Astrocyte of the spinal cord (primary cell): ENCODE measurements around the gene RERE.

Experiments
- DNase-seq: peaks from one replicate; pipeline ENCODE4 v3.0.0; 2011; ENCODE audit warnings: low read depth, low spot score
- H3K4me3 ChIP-seq: 2 replicates; pipeline ENCODE4 v1.5.1; 2011; ENCODE audit warnings: low read depth, mild to moderate bottlenecking, low read length, moderate library complexity
- in situ Hi-C: cut with HindIII; loops from 2 replicates; pipeline ENCODE4 v1.10.0; 2017; ENCODE audit warnings: low sequenced_read_pairs
- TF ChIP-seq, protein P1 (sequence below): IDR thresholded peaks from 2 replicates; pipeline ENCODE4 v1.5.1; 2012; ENCODE audit warnings: low read depth, mild to moderate bottlenecking, low read length, inconsistent platforms

The RERE gene

DNA sequence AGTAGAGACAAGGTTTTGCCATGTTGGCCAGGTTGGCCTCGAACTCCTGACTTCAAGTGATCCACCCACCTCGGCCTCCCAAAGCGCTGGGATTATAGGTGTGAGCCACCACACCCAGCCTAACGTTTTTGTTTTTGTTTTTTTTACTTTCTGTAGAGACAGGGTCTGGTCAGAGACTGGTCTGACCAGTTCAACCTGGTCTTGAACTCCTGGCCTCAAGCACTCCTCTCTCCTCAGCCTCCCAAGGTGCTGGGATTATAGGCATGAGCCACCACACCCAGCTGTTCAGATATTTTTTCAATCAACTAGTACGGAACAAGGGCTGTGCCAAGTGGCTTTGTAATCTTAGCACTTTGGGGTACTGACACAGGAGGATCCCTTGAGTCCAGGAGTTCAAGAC, 209.5 kb downstream of the RERE start:
- TF ChIP-seq, protein P1, sequence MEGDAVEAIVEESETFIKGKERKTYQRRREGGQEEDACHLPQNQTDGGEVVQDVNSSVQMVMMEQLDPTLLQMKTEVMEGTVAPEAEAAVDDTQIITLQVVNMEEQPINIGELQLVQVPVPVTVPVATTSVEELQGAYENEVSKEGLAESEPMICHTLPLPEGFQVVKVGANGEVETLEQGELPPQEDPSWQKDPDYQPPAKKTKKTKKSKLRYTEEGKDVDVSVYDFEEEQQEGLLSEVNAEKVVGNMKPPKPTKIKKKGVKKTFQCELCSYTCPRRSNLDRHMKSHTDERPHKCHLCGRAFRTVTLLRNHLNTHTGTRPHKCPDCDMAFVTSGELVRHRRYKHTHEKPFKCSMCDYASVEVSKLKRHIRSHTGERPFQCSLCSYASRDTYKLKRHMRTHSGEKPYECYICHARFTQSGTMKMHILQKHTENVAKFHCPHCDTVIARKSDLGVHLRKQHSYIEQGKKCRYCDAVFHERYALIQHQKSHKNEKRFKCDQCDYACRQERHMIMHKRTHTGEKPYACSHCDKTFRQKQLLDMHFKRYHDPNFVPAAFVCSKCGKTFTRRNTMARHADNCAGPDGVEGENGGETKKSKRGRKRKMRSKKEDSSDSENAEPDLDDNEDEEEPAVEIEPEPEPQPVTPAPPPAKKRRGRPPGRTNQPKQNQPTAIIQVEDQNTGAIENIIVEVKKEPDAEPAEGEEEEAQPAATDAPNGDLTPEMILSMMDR = no peak
- in situ Hi-C loops = no loop called here
- no peak overlapping the region for H3K4me3 ChIP-seq
- no peak for DNase-seq

DNA sequence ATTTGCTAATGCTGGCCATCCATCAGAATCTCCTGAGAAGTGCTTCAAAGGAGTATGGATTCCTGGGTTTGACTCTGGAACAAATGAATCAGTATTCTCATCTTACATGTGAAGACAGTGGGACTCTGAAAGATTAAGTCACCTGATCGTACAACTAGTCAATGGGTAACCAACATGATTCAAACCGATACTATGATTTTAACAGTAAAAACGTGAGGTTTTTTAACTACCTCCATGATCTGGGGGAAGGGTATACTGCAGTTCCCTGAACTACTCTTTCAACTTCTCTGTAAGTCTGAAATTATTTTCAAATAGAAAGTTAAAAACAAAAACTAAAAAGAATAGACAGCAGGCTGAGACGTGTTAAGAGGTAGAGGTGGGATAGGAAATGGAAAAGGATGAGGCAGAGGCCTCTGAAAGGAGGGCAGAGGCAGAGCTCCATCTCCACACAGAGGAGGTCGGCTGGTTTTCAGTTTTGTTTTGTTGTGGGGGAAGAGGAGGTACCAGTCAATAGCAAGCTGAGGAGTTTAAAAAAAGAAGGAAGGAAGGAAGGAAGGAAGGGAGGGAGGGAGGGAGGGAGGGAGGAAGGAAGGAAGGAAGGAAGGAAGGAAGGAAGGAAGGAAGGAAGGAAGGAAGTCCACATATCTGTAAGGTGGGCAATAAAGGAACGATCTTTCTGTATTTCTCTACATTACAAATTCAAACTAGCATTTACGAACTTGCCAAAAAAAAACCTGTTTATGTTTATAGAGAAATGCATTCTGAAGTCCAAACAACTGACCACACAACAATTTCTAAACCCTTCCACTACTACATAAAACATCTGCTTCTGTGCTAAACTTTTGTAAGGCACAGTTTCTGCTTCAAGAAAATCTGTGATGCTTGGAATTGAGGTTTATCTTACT, 213.1 kb downstream of the RERE start:
- TF ChIP-seq, protein P1 = no peak
- in situ Hi-C loops = no loop called here
- H3K4me3 ChIP-seq = no peak overlapping the region
- DNase-seq = no peak

DNA sequence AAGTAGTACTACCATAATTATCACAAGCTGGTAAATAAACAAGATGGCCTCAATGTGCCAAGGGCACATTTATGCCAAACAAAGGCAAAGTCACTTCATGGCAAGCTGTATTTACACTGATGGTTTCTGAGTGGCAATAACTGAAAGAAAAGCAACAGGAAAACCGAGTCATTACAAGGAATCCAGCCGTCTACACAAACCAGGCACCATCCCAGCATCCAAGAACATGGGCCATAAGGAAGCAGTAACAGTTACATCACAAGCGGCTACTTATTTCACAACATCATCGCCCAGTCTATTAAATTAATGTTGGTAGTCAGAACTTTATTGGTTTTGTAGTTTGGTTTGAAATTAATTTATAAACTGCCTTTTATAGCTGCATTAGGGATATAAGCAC, 214.2 kb downstream of the RERE start:
- peak; percentile 5 for DNase-seq
- in situ Hi-C loops = no loop called here
- TF ChIP-seq, protein P1 = no peak
- no peak overlapping the region for H3K4me3 ChIP-seq

DNA sequence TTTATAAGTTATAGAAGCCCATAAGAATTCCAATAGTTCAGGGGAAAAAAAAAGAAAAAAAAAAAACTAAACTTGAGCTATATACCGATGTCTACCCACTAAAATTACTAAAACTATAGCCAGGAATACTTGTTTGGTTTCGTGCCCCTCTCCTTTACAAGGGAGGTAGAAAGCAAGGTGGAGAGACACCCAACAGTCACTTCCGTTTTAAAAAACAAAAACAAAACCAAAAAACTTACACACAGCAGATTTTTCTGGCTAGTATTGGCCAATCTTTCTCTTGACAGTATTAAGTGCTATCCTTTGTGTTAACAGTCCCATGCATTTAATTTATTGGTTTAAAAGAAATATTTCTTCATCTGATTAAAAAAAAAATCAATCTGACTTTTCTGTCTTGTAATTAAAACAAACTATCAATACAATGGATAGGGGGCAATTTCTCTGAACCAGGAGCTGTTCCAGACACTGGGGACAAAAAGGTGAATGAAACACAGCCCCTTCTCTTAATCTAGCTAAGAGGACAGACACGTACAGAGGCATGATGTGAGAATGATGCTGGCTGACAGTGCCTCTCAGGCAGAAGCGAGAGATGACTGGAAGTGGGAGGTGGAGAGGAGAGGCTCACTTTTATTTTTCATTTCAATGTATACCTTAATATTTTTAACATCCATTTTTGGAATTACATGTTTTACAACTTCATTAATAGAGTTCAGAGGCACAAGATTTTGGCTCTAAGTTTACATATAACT, 214.8 kb downstream of the RERE start:
- DNase-seq = no peak
- in situ Hi-C loops = no loop called here
- H3K4me3 ChIP-seq = no peak overlapping the region
- TF ChIP-seq, protein P1 = no peak

DNA sequence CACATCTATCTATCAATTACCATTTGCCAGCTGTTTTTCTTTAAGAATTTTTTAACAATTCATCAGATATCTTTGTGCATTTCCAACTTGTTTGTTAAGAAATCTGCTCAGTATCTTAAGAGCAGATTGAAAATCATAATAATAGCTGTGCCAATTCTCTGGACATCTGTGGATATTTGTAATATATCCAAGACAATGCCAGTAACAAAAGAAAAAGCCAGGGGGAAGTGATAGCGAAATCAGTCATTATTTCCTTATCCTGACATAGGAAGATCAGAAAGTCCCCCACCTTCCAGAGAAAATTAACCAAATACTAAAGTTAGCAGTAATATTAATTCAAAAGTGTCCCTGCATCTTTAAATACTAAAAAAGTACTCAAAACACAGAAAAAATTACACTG, 217.1 kb downstream of the RERE start:
- in situ Hi-C loops = no loop called here
- TF ChIP-seq, protein P1 = no peak
- no peak for DNase-seq
- H3K4me3 ChIP-seq = no peak overlapping the region

DNA sequence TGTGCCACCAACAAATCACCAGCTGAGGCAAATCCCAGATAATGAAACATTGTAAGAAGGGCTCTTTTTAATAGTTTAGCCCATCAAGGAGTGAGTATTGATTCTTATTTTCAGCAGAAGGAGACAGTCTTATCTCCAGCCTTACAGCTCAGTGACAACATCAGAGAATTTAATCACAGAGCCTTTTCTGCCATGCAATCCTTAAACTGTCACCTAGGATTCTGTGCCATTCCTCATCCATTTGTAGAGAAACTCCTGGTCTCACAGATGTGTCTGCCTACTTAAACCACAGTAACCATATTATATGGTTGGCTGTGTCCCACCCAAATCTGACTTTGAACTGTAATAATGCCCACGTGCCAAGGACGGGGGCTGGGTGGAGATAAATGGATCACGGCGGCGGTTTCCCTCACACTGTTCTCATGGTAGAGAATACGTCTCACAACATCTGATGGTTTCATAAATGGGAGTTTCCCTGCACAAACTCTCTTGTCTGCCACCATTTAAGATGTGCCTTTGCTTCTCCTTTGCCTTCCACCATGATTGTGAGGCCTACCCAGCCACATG, 217.7 kb downstream of the RERE start:
- TF ChIP-seq, protein P1 = no peak
- no peak for DNase-seq
- in situ Hi-C loops = no loop called here
- no peak overlapping the region for H3K4me3 ChIP-seq
